Fibroblast of the conjunctiva (primary cell): ENCODE results near the gene PCDHGA7.
"Not testable (repeated sequence)": the region's sequence is repeated elsewhere in the genome, so short reads cannot be mapped to it uniquely, and the experiment has no call there.

Experiments
- DNase-seq: peaks from one replicate; pipeline ENCODE4 v3.0.0-alpha.2; 2010; ENCODE audit warnings: low read depth

Gene PCDHGA7

GRCh38 chr5:141366016-141366896 is 16.3 kb upstream of the PCDHGA7 start:
- DNase-seq, result no peak

GRCh38 chr5:141369994-141370848 is 12.3 kb upstream of the PCDHGA7 start, which contains the start of gene PCDHGB3:
Gene PCDHGB3 (plus strand): TSS chr5:141370242. CDS start chr5:141370395, 153 bp downstream.
- DNase-seq, result no peak

DNA sequence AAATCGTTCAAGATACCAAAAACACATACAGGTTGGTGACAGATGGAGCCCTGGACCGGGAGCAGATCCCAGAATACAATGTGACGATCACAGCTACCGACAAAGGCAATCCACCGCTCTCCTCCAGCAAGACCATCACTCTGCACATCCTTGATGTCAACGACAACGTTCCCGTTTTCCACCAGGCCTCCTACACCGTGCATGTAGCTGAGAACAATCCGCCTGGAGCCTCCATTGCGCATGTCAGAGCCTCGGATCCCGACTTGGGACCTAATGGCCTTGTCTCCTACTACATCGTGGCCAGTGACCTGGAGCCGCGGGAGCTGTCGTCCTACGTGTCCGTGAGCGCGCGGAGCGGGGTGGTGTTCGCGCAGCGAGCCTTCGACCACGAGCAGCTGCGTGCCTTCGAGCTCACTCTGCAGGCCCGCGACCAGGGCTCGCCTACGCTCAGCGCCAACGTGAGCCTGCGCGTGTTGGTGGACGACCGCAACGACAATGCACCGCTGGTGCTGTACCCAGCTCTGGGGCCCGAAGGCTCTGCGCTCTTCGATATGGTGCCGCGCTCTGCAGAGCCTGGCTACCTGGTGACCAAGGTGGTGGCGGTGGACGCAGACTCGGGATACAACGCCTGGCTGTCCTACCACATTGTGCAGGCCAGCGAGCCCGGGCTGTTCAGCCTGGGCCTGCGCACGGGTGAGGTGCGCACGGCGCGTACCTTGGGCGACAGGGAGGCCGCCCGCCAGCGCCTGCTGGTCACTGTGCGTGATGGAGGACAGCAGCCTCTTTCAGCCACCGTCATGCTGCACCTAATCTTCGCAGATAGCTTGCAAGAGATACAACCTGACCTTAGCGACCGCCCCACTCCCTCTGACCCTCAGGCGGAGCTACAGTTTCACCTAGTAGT is 10.7 kb upstream of the PCDHGA7 start:
- DNase-seq, result no peak

DNA sequence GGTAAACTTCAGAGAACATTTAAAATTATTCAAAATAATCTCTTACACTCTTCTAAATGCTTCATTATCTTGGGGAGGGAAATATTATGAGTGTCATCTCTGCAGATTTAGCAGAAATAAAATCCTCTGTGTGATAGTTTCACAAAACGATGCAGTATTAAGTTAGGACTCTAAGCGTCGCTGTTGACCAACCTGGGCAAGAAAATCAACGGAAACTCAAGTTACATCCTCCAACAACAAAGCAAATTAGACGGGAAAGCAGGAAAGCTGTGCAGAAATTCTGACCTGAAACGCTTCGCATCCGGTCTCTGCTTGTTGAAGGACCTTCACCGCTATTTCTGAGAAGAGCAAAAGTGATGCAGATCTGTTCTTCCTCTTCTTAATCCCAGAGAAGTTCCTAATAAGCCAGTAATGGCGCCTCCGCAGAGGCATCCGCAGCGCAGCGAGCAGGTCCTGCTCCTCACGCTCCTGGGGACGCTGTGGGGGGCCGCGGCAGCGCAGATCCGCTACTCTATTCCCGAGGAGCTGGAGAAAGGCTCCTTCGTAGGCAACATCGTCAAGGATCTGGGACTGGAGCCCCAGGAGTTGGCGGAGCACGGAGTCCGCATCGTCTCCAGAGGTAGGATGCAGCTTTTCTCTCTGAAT is 8.7 kb upstream of the PCDHGA7 start, which contains the start of gene PCDHGA6:
Gene PCDHGA6, plus strand, starts transcription at position 219 of the 645 bp plus-strand sequence. Its CDS starts 193 bp downstream, at position 412.
- no peak for DNase-seq

- DNase-seq, result no peak
Measured at GRCh38 chr5:141374627-141375026, 7.9 kb upstream of the PCDHGA7 start.

GRCh38 chr5:141375444-141376155 is 6.9 kb upstream of the PCDHGA7 start:
- not testable (repeated sequence) for DNase-seq

- no peak for DNase-seq
Measured at GRCh38 chr5:141383345-141383744, 803 bp downstream of the PCDHGA7 start.

- no peak for DNase-seq
Measured at GRCh38 chr5:141384471-141385267, 2.1 kb downstream of the PCDHGA7 start.

DNA sequence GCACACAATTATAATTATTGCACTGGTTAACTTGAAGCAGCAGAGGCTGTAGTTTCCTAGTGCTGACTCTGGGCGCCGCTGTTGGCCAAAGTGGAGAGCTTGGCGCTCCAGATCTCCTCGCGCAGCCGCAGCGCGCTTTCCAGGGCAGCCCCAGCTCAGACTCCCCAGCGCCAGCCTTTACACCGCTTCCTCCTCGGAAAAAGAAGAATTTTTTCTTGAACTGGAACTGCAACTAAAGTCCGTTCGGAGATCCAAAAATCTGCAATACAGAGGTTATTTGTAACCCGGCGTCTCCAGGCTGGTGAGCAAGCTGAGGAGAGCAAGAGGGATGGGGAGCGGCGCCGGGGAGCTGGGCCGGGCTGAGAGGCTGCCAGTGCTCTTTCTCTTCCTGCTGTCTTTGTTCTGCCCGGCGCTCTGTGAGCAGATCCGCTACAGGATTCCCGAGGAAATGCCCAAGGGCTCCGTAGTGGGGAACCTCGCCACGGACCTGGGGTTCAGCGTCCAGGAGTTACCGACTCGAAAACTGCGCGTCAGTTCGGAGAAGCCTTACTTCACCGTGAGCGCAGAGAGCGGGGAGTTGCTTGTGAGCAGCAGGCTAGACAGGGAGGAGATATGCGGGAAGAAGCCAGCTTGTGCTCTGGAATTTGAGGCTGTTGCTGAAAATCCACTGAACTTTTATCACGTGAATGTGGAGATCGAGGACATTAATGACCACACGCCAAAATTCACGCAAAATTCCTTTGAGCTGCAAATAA is 5.2 kb downstream of the PCDHGA7 start, which contains the start of gene PCDHGB4:
Gene PCDHGB4, plus strand, starts transcription at position 142 of the 755 bp plus-strand sequence. Its CDS starts 187 bp downstream, at position 329.
- not testable (repeated sequence) for DNase-seq

GRCh38 chr5:141388661-141389060 is 6.1 kb downstream of the PCDHGA7 start:
- DNase-seq, result no peak

- no peak for DNase-seq
Measured at GRCh38 chr5:141389153-141390042, 6.9 kb downstream of the PCDHGA7 start.

- DNase-seq, result no peak
Measured at GRCh38 chr5:141392429-141393198, 10.1 kb downstream of the PCDHGA7 start, which contains the start of gene PCDHGA8. Gene PCDHGA8 (plus strand): TSS chr5:141392633. CDS start chr5:141392814, 181 bp downstream.

GRCh38 chr5:141393267-141393666 is 10.7 kb downstream of the PCDHGA7 start:
- DNase-seq, result no peak

- not testable (repeated sequence) for DNase-seq
Measured at GRCh38 chr5:141394401-141395187, 12.1 kb downstream of the PCDHGA7 start.

GRCh38 chr5:141397756-141398551 is 15.4 kb downstream of the PCDHGA7 start, which contains the start of gene PCDHGB5:
Gene PCDHGB5 (plus strand): TSS chr5:141397947. CDS start chr5:141398128, 181 bp downstream.
- DNase-seq, result not testable (repeated sequence)
